Measurements from ENCODE around the gene SMURF2.
"Not testable (repeated sequence)": the region's sequence is repeated elsewhere in the genome, so short reads cannot be mapped to it uniquely, and the experiment has no call there.

The SMURF2 gene

GRCh38 chr17:64591944-64592343 is 70.2 kb downstream of the SMURF2 start:
- DNase-seq = no peak

DNA sequence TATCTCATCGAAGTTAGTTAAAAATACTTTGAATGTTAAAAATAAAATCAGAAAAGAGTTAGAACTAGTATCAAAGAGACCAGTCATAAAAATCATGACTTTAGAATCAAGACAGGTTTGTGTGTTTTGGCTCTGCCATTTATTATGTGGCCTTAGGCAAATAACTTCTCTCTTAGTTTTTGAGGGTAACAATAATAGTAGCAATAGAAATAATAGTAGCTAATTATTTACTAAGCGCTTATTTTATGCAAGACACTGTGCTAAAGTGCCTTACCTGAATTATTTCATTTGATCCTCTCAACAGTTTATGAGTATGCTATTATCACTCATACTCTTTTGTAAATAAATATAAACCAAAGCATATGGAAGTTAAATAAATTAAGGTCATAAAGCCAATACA is 77.0 kb downstream of the SMURF2 start:
- DNase-seq = no peak

DNA sequence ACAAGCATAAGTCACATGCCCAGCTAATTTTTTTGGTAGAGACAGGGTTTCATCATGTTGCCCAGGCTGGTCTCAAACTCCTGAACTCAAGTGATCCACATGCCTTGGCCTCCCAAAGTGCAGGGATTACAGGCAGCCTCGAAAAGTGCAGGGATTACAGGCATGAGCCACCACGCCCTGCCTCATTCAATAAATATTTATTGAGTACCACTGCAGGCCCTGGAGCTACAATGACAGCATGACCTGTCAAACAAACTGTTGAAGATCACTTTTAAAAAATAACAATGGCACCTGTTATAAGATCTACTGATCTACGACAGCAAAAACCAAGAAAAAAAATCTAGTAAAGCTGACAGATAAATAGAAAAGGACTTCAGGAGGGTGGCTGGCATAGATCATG is 79.1 kb downstream of the SMURF2 start:
- DNase-seq = no peak

GRCh38 chr17:64580384-64581315 is 81.5 kb downstream of the SMURF2 start:
- DNase-seq = no peak

- no peak for DNase-seq
These were observed 82.2 kb downstream of the SMURF2 start for GRCh38 chr17:64579917-64580316.

DNA sequence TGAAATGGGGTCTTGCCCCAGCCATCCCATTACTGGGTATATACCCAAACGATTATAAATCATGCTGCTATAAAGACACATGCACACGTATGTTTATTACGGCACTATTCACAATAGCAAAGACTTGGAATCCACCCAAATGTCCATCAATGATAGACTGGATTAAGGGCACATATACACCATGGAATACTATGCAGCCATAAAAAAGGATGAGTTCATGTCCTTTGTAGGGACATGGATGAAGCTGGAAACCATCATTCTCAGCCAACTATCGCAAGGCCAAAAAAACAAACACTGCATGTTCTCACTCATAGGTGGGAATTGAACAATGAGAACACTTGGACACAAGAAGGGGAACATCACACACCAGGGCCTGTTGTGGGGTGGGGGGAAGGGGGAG is 85.1 kb downstream of the SMURF2 start:
- not testable (repeated sequence) for DNase-seq

GRCh38 chr17:64575431-64575830 is 86.7 kb downstream of the SMURF2 start:
- no peak for DNase-seq

GRCh38 chr17:64574646-64575045 is 87.5 kb downstream of the SMURF2 start:
- no peak for DNase-seq

GRCh38 chr17:64573214-64573613 is 88.9 kb downstream of the SMURF2 start:
- no peak for DNase-seq

DNA sequence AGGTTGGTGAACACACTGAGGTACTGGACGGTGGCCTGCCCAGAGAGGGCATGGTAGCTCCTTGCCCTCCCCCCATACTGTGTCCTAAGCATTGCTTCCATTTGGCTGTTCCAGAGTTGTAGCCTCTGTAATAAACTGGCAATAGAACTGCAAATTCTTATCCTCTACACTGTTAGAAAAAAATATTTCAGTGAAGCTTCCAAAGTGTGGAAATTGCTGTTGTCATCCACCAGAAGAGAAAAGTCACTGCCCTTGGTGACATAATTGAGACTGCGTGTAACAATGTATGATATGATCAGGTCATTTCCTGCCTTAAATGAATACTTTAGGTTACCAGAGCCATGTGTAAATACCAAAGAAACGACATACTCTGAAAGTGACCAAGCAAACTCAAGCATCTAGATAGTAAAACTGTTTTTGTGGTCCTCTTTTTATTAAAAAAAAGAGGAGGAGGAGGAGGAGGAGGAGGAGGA is 89.4 kb downstream of the SMURF2 start:
- DNase-seq = no peak

DNA sequence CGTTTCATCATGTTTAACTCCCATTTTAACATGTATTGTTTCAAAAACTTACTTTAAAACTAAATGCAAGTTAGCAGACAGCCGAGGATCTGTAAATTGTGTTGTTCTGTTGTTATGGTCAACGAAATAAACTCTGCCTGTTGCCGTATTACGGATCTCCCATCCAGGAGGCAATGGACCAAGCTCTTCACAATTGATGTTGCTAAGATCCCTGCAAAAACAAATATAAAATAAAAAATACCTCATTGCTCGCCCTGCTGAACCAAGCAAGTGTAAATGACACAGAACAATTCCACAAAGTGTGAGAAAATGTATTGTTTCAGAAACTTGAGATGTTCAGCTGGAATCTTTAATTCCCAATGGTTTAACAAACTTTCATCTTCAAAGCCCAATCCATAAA is 90.4 kb downstream of the SMURF2 start:
- peak; percentile 16 for DNase-seq

GRCh38 chr17:64565563-64565962 is 96.5 kb downstream of the SMURF2 start:
- DNase-seq = no peak

- no peak for DNase-seq
These were observed 98.0 kb downstream of the SMURF2 start for GRCh38 chr17:64564098-64564497.

- no peak for DNase-seq
These were observed 106.8 kb downstream of the SMURF2 start for GRCh38 chr17:64555281-64555680.

DNA sequence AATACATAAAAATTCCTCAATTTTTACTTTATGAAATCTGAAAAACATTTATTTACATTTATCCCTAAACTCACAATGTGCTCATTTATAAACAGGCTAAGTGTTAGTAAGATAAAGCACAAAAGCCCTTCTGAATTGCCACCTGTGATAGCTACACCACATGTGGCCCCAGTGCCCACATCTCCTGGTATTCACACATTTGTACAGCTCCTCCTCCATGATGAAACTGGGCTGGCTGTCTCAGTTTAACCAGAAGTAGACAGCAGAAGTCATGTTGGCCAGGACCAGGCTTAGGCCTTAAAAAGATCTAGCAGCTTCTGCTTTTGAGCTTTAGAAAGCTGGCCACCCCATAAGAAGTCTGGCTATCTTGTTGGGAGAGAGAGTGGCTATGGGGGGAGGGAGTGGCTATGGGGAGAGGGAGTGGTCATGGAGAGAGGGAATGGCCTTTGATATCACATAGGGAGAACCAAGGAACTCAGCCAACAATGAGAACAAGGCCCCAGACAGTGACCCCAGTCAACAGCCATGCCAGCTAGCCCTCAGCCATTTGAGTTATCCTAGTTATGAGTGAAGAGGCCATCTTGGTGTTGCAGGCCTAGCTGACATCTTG is 108.0 kb downstream of the SMURF2 start:
- DNase-seq = no peak

- DNase-seq = no peak
These were observed 110.6 kb downstream of the SMURF2 start for GRCh38 chr17:64551461-64551860.

GRCh38 chr17:64547319-64547718 is 114.8 kb downstream of the SMURF2 start:
- no peak for DNase-seq

DNA sequence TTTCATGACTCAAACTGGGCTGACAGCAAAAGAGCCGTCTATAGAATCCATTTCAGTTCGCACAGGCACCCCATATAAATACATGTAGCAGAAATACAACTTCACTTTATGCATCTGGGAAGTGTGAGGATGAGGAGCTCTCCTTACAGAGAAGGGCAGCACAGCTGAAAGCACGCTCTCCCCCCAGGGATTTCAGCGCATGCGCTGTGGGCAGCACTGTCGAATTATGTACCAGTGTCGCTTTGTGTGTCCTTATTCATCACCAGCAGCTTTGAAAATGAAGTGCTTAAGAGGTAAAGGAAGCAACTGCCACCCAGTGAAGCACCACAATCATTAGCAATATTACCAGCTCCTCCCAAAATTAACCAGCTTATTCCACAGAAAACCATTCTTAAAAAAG is 115.4 kb downstream of the SMURF2 start:
- peak; percentile 58 for DNase-seq

GRCh38 chr17:64544742-64545141 is 117.4 kb downstream of the SMURF2 start:
- no peak for DNase-seq

GRCh38 chr17:64540118-64540776 is 121.9 kb downstream of the SMURF2 start:
- DNase-seq = no peak

GRCh38 chr17:64538508-64539130 is 123.5 kb downstream of the SMURF2 start:
- DNase-seq = no peak

DNA sequence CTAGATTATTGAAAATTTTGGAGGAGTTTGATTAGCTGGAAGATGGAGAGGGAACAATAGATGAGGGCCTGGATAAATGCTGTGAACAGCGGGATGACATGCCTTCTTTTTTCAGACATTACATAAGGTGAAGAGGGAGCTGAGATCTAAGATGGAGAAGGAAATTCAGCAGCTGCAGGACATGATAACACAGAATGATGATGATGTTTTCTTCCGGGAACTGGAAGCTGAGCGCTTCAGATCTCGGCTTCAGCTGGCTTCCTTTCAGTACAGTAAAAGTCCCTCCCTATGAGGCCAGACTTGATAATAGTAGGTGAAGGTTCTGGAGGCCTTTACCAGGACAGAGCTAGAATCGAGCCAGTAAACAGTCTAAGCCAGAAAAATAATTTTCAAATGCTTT is 124.6 kb downstream of the SMURF2 start:
- DNase-seq = no peak

- no peak for DNase-seq
These were observed 125.2 kb downstream of the SMURF2 start for GRCh38 chr17:64536913-64537312.

Measured in eye (tissue), 1 donor.